NCI-H748 (cell line): Measurements from ENCODE around the gene CHRD.
"Not testable (repeated sequence)": the region's sequence is repeated elsewhere in the genome, so short reads cannot be mapped to it uniquely, and the experiment has no call there.

Experiments used
- DNase-seq: peaks from one replicate; lab custom pipeline; 2025; ENCODE audit not compliant: unreplicated experiment; lab: John Stamatoyannopoulos, UW

The CHRD gene

DNA sequence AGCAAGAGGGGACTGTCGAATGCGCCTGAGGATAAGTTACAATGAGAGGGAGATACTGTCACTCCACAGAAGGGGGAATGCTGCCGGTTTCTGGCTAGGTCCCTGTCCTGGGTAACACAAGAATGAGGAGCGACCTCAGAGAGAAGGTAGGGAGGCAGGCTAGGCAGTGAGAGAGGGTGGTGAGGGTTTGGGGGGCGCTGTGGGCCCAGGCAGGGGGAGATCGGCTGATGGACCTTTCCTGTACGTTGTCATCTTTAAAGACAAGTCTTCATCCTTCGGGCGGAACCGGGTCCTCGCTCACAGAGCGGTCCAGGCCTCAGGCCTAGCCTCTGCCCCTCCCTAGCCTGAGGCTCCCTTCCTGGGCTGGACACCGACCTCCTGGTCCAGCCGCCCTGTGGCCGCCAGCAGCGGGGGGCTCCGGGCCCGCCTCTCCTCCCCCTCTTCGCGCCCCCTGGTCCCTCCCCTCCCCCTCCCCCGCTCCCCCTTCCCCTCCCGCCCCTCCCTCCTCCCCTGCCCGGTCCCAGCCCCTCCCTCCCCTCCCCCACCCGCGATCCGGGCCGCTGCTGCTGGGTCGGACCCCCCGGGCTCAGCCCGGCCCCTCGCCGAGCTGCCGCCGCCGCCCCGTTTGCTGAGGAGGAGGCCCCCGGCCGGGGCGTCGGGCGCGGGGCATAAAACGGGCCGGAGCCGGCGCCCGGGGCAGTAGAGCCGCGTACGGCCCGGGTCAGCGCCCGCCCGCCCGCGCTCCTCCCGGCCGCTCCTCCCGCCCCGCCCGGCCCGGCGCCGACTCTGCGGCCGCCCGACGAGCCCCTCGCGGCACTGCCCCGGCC is at the start of gene CHRD:
Gene CHRD, plus strand, starts transcription at position 697 of the 827 bp plus-strand sequence. CDS start 265 bp downstream, outside the sequence.
- no peak for DNase-seq

DNA sequence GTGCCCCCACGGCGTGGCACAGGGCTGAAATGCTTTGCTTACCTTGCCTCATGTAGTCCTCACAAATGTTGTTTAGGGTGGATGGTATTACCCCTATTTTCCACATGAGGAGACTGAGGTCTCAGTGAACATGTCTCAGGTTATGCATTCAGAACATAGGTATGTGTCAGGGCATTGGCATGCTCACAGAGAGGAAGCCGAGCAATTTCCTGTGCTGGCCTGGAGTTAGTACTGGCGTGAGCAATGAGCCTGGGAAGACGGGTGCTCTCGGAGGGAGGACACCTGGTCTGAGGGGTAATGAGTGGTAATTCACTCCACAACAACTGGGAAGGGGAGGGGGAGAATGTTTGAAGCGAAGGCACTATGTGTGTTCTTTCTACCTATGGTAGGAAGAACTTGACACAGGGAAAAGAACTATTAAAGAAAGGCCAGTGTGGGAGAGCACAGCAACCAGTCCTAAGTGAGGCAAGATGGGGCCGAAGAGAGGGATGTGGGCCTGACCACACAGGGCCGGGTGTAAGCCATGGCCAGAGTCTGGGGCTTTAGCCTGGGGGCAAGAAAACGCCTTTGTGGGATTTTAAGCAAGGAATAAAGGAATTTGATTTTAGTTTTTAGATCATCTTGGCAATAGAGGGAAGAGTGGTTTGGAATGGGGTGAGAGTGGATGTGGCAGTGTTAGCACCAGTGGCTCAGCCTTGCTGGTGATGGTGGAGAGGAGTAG is 47.3 kb upstream of the CHRD start:
- no peak for DNase-seq

DNA sequence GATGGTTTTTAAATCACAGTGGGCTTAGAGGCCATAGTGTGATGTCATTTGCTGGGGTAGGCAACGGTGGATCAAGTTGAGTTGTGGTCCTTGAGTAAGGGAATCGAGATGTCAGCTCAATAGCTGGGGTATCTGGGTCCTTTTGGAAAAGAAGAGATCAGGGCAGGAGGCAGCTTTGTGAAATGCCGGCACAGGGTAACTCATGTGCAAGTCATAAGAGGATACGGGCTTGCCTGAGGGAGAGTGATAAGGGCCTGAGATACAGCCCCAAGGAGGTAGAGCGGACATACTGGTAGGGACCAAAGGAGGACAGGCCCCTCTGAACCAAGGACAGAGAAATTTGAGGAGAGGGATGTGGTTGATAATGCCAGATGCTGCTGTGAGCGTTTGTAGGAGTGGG is 46.7 kb upstream of the CHRD start:
- DNase-seq = no peak

DNA sequence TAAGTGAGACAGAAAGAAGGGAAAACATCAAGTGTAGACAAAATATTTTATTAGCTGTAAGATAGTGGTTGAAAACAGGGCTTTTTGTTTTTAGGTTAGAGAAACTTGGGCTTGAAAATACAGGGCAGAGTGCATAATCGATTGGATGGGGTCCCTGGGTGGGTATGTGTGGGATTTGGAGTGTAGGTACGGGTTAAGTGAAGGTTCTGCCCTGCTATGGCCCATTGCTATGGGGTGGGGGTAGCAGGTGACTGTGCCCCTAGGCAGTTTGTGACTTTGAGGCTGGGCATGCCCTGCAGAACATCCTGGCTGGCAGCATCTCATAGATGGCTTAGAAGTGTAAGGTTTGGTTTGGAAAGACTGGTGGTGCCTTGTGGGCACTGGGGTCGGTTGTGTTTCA is 46.2 kb upstream of the CHRD start:
- DNase-seq = no peak

DNA sequence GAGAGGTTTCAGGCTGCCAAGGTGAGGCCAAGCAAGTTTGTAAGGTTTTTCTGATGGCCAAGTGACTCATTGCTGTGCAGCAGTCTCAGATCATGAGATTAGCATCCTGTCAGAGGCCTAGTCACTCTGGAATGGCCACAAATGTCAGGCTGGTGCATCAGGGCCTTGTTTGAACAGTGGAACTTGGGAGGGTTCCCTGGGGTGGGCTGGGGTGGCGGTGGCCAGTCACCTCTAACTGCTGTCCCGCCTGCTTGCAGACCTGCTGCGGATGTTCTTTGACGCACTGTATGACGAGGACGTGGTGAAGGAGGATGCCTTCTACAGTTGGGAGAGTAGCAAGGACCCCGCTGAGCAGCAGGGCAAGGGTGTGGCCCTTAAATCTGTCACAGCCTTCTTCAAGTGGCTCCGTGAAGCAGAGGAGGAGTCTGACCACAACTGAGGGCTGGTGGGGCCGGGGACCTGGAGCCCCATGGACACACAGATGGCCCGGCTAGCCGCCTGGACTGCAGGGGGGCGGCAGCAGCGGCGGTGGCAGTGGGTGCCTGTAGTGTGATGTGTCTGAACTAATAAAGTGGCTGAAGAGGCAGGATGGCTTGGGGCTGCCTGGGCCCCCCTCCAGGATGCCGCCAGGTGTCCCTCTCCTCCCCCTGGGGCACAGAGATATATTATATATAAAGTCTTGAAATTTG is 45.2 kb upstream of the CHRD start:
- no peak for DNase-seq

DNA sequence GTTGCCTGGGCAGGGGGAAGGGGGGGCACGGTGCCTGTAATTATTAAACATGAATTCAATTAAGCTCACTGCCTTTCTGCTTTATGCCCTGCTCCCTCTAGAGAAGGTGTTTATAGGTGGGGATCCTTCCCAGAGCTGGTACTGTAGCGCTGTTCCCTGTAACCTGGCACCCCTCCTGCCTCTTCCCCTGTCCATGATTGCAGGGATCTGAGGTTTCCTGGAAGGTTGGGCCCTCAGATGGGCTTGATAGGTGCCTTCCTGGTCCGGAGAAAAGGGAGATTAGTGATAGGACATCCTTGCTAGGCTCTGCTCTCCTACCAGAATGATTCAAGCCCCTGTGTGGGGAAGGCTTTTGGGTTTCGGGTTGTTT is 44.6 kb upstream of the CHRD start:
- DNase-seq = no peak

DNA sequence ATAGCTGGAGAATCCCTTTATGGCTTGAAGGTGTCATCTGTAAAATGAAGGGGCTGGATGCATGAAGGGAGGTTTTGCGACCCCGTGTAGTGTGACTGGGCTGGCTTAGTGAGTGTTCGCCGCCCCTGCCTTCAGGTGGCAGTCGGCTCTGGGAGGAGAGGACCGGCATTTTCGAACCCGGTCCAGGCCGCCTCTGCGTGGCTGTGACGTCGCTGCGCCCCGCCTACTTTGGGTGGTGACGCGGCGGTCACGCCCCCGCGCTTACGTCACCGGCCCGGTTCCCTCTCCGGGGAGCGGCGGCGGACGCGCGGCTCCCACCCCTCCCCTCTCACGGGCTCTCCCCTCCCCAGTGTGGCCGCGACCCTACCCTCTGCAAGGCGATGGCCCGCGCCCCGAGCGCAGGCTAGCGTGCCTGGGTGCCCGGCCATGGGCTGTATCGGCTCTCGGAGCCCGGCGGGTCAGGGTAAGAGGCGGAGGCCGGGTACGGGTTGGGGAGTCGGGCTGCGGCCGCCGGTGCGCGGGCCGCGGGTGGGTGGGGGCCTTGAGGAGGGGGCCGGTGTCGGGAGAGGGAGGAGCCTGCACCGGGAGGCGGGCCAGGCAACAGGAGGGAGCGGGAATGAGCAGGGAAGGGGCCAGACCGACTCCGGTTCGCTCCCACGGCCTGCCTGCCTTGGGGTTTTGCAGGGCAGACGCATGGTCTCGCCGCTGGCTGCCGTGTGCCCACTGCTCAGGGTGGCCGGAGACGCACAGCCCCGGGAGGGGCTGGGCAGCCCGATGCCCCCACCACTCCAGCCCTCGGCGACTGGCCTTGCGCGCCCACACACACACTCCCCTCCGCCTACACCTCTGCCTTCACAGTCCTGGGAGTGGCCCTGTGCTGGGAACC is 44.0 kb upstream of the CHRD start:
- peak; percentile 78 for DNase-seq

DNA sequence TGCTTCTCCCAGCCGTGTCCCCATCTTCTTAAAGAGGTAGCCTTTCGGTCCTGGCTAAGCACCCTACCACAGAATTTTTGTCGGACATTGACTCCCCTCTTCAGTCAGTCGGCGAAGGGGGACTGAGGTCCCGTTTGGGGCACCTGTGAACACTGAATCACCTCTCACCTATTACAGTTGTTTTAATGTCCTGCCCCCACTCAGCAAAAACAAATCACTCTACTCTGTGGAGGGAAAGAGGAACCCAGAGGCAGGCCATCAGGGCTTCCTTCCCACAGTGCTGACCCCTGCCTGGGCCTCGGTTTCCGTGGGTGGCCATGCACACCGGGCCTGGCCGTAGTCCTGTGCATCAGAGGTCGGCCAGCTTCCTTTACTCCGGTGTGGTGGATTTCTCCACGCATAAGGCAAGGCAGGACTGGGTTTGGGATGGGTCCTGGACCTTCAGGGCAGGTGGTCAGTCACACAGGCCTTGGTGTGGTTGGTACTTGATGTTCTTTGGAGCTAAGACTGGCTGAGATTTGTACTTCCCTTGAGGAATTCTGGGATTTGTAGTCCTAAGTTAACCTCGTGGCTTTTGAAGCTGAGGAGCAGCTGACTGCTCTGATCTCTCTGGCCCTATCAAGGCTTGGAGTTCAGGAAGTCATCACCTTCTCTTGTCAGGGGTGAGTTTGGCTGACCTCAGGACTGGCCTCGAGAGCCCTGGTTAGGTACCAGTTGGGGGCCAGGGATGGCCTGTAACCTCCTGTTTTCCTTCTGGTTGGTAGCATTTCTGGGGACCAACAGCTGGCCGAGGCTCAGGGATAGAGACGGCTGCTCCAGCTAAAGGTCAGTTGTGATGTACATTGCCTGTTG is 43.1 kb upstream of the CHRD start:
- DNase-seq = peak; percentile 57

DNA sequence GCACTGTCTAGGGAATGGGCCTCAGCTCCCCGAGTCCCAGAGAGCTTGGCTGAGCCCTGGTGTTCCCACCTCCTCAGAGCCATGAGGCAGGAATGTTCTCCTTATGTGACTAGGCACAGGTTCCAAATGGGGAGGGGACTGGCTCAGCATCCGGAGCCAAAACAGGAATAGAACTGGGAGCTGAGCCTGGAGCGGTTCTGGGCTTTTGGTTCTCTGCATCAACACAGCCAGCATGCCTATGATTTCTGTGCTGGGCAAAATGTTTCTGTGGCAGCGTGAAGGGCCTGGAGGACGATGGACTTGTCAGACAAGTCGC is 42.5 kb upstream of the CHRD start, which contains the start of gene FAM131A:
Gene FAM131A, plus strand, starts transcription at position 202 of the 316 bp plus-strand sequence. Its CDS starts 31 bp downstream, at position 233.
- no peak for DNase-seq

DNA sequence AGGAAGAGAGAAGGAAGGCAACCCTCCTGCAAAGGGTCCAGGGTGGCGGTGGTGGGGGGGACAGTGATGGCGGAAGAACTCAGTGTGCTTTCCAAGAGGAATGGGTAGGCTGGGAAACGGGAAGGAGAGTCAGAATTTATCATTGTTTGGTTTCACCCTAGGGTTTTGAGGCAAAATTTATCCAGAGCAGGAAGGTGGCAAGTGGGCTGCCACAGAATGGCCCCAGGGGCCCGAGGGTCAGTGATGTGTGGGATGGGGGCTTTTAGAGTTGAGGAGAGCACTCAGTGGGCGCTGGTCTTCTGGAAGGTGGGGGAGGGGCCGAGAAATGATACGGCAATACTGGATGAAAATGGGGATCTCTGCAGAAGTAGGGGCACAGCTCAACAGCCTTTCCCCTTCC is 41.9 kb upstream of the CHRD start:
- no peak for DNase-seq

DNA sequence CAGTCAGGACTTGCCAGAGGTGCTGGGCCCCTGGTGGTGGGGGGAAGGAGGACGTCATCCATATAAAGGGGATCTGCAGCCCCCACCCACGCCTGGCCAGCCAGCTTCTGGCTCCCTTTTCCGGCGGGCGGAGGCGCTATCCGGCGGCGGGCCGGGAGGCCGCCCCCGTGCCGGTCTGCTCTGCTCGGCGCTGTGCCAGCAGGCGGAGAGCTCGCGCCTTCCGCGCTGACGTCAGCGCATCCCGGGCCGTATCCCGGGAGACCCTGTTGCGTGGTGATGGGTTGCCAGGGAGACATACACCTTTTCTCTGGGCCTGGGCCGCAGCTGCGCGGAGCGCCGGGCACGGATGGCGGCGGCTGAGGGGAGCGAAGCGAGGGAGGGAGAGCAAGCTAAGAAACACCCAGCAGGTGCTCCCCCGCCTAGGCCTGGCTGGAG is 41.3 kb upstream of the CHRD start:
- DNase-seq = peak; percentile 93

DNA sequence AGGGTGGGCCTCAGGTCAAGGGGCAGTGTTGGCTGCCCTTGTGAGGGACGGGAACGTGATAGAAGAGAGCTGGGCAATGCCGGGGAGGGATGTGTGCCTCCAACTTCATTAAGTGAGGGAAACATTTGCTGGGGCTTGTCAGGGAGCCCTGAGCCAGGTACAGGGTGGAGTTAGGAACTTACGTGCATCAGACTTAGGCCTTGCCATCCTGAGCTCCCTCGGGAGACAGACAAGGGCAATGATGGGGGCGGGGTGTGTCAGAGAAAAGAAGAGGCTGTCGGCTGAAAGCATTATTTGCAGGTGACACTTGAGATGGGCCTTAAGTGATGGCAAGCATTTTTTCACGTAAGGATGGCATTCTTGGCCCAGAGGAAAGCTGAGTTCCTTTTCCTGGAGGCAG is 40.9 kb upstream of the CHRD start:
- DNase-seq = peak; percentile 62

DNA sequence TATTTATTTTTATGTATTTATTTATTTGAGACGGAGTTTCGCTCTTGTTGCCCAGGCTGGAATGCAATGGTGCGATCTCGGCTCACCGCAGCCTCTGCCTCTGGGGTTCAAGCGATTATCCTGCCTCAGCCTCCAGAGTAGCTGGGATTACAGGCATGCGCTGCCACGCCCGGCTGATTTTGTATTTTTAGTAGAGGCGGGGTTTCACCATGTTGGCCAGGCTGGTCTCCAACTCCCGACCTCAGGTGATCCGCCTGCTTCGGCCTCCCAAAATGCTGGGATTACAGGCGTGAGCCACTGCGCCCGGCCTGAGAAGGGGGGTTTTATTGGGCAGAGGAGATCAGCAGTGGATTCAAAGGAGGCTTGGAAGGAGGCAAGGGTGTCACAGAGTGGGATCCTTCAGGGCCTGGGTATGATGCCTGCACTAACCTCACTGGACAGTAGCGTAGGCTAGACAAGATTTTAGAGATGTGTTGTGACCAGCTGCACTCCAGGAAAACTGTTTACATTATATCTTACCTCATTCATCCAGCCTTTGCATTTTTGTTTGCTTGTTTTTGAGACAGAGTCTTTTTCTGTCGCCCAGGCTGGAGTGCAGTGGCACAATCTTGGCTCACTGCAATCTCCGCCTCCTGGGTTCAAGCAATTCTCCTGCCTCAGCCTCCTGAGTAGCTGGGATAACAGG is 40.3 kb upstream of the CHRD start:
- not testable (repeated sequence) for DNase-seq

DNA sequence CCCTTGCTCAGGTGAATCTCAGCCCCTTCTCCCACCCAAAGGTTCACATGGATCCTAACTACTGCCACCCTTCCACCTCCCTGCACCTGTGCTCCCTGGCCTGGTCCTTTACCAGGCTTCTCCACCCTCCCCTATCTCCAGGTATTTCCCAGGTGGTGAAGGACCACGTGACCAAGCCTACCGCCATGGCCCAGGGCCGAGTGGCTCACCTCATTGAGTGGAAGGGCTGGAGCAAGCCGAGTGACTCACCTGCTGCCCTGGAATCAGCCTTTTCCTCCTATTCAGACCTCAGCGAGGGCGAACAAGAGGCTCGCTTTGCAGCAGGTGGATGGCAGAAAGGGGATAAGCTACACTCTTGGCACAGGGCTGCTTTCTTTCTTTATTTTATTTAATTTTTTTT is 37.9 kb upstream of the CHRD start:
- no peak for DNase-seq

DNA sequence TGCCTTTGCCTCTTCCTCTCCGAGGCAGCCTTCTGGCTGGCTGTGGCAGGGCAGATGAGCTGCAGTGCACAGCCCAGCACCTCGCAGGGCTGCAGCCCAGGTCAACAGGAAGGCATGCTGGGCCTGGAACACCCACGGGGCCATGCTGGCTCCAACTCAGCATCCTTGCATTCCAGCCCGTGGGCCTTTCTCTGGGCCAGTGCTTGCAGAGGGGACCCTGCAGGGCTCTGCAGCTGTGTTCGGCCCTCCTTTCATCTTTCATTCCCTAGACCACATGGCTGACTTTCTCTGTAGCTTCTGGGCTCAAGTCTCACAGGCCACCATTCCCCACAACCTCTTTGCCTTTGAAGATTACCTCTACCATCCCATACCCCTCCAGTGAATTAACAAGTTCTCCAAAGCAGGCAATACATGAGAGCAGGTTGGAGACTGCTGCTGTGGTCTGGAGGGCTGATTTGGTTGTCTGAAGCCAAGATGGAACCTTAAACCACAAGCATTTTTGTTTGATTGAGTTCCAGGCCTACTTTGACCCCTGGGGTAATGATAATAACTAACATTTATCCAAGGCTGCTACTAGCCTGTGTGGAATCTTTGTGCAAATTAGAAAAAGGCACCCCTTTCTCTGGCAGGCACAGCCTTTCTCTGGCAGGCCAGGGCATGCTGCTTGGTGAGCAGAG is 36.5 kb upstream of the CHRD start:
- DNase-seq = no peak

DNA sequence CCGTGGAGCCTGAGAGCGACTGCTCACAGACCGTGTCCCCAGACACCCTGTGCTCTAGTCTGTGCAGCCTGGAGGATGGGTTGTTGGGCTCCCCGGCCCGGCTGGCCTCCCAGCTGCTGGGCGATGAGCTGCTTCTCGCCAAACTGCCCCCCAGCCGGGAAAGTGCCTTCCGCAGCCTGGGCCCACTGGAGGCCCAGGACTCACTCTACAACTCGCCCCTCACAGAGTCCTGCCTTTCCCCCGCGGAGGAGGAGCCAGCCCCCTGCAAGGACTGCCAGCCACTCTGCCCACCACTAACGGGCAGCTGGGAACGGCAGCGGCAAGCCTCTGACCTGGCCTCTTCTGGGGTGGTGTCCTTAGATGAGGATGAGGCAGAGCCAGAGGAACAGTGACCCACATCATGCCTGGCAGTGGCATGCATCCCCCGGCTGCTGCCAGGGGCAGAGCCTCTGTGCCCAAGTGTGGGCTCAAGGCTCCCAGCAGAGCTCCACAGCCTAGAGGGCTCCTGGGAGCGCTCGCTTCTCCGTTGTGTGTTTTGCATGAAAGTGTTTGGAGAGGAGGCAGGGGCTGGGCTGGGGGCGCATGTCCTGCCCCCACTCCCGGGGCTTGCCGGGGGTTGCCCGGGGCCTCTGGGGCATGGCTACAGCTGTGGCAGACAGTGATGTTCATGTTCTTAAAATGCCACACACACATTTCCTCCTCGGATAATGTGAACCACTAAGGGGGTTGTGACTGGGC is 35.1 kb upstream of the CHRD start:
- DNase-seq = no peak

DNA sequence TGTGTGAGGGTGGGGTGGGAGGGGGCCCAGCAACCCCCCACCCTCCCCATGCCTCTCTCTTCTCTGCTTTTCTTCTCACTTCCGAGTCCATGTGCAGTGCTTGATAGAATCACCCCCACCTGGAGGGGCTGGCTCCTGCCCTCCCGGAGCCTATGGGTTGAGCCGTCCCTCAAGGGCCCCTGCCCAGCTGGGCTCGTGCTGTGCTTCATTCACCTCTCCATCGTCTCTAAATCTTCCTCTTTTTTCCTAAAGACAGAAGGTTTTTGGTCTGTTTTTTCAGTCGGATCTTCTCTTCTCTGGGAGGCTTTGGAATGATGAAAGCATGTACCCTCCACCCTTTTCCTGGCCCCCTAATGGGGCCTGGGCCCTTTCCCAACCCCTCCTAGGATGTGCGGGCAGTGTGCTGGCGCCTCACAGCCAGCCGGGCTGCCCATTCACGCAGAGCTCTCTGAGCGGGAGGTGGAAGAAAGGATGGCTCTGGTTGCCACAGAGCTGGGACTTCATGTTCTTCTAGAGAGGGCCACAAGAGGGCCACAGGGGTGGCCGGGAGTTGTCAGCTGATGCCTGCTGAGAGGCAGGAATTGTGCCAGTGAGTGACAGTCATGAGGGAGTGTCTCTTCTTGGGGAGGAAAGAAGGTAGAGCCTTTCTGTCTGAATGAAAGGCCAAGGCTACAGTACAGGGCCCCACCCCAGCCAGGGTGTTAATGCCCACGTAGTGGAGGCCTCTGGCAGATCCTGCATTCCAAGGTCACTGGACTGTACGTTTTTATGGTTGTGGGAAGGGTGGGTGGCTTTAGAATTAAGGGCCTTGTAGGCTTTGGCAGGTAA is 34.3 kb upstream of the CHRD start:
- DNase-seq = peak; percentile 33
